Gastrocnemius medialis (tissue), 4 donors: ENCODE results near the gene ACSBG1.

ENCODE experiments used
- POLR2A ChIP-seq, 2 donors: fragments of 450-650 bp; IDR thresholded peaks; one replicate each; pipeline ENCODE4 v1.6.1; 2017; ENCODE audit warnings: antibody characterized with exemption in 2 of 2, mild to moderate bottlenecking in 2 of 2, moderate library complexity in 2 of 2
- TF ChIP-seq, protein P1 (sequence below), 5 experiments: fragments of 450-650 bp in 3 of 5; fragments of 200-600 bp in 2 of 5; sonication (generic) in 2 of 5; IDR thresholded peaks in 4 of 5; conservative IDR thresholded peaks in 1 of 5; 1 replicate in 4 of 5; 2 replicates in 1 of 5; pipeline ENCODE4 v1.5.1; 2016 to 2019; ENCODE audit warnings: antibody characterized with exemption in 5 of 5, mild to moderate bottlenecking in 3 of 5, moderate library complexity in 3 of 5

DNA sequence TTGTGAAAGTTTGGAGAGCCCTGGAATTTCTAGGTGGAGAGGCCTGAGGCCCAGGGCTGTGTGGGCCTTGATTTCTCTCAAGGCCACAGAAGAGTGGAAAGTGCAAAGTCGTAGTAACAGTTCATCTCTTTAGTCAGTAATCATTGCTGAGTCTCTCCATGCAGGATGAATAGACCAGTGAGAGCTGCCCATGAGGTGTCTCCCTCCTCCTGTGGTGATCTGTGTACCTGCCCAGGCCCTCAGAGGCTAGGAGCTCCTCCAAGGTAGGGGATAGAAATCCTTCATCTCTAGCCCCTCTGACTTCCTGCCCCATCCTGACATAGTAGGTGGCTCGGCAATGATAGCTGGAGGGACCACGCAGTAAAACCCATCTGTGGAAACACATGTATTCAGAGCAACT lies 92.0 kb downstream of the ACSBG1 start:
- TF ChIP-seq, protein P1, sequence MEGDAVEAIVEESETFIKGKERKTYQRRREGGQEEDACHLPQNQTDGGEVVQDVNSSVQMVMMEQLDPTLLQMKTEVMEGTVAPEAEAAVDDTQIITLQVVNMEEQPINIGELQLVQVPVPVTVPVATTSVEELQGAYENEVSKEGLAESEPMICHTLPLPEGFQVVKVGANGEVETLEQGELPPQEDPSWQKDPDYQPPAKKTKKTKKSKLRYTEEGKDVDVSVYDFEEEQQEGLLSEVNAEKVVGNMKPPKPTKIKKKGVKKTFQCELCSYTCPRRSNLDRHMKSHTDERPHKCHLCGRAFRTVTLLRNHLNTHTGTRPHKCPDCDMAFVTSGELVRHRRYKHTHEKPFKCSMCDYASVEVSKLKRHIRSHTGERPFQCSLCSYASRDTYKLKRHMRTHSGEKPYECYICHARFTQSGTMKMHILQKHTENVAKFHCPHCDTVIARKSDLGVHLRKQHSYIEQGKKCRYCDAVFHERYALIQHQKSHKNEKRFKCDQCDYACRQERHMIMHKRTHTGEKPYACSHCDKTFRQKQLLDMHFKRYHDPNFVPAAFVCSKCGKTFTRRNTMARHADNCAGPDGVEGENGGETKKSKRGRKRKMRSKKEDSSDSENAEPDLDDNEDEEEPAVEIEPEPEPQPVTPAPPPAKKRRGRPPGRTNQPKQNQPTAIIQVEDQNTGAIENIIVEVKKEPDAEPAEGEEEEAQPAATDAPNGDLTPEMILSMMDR (IDR thresholded peaks at IDR 0.05 in 4 of 5, conservative IDR thresholded peaks at IDR 0.05 in 1 of 5) = no peak
- TF ChIP-seq POLR2A (IDR thresholded peaks at IDR 0.05) = no peak
